Esophagus muscularis mucosa (tissue), 4 donors: Measurements from ENCODE around the gene AQP6.

Experiments
- EP300 ChIP-seq: sonication (generic); formaldehyde crosslinking; IDR thresholded peaks from one replicate; pipeline ENCODE4 v1.6.1; 2017; ENCODE audit warnings: antibody characterized with exemption
- POLR2AphosphoS5 ChIP-seq, 2 donors: sonication (generic); formaldehyde crosslinking; IDR thresholded peaks; one replicate each; pipeline ENCODE4 v1.6.1; 2017; ENCODE audit warnings: antibody characterized with exemption in 2 of 2
- TF ChIP-seq, protein P1 (sequence below), 3 experiments: fragments of 200-600 bp in 2 of 3; fragments of 450-650 bp in 1 of 3; sonication (generic) in 2 of 3; IDR thresholded peaks; one replicate each; pipeline ENCODE4 v1.5.1; 2017 to 2019; ENCODE audit warnings: antibody characterized with exemption in 3 of 3, mild to moderate bottlenecking in 2 of 3, moderate library complexity in 1 of 3

DNA sequence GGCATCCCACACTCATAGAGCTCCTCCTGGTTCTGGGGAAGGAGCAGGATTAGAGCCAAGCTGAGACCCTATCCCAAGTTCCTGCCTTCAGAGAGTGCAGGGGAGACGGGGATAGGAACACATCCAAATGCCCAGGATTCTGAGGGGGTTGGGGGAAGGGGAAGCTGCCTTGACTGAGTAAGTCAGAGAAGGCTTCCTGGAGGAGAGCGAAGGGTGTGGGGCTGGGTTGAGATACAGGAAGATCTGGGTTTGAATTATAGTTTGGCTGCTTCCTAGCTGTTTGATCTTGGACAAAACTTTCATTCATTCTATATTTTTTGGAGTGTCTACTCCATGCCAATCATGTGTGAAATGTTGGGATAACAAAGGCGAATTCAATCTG lies 30.2 kb upstream of the AQP6 start:
- TF ChIP-seq, protein P1, sequence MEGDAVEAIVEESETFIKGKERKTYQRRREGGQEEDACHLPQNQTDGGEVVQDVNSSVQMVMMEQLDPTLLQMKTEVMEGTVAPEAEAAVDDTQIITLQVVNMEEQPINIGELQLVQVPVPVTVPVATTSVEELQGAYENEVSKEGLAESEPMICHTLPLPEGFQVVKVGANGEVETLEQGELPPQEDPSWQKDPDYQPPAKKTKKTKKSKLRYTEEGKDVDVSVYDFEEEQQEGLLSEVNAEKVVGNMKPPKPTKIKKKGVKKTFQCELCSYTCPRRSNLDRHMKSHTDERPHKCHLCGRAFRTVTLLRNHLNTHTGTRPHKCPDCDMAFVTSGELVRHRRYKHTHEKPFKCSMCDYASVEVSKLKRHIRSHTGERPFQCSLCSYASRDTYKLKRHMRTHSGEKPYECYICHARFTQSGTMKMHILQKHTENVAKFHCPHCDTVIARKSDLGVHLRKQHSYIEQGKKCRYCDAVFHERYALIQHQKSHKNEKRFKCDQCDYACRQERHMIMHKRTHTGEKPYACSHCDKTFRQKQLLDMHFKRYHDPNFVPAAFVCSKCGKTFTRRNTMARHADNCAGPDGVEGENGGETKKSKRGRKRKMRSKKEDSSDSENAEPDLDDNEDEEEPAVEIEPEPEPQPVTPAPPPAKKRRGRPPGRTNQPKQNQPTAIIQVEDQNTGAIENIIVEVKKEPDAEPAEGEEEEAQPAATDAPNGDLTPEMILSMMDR (IDR thresholded peaks at IDR 0.05): no peak
- TF ChIP-seq POLR2AphosphoS5 (IDR thresholded peaks at IDR 0.05) (no peak), EP300 (no peak)
